ENCODE results near the gene GPBAR1.

Gene GPBAR1

GRCh38 chr2:218226903-218227302 is 33.9 kb upstream of the GPBAR1 start:
- no peaks in the 10 kb centered on the region for H3K27me3 ChIP-seq (ENCODE audit: insufficient read depth, poor library complexity, severe bottlenecking)
- H3K27ac ChIP-seq (replicated peaks): no peak overlapping the region
- H3K4me3 ChIP-seq (replicated peaks; ENCODE audit: insufficient read depth, low read length): no peak overlapping the region
- TF ChIP-seq REST (IDR thresholded peaks at IDR 0.05; ENCODE audit: insufficient replicate concordance, low read depth) (no peak), CTCF (IDR thresholded peaks at IDR 0.05; ENCODE audit: insufficient read depth, low read length) (no peak), POLR2AphosphoS5 (IDR thresholded peaks at IDR 0.05; ENCODE audit: low read depth) (no peak), SPI1 (IDR thresholded peaks at IDR 0.05; ENCODE audit: borderline replicate concordance, low read depth) (no peak), GABPA (IDR thresholded peaks at IDR 0.05; ENCODE audit: low read depth) (no peak)
- DNase-seq (ENCODE audit: low read depth in 1 of 2, low spot score in 1 of 2): no peak

GRCh38 chr2:218228366-218229090 is 32.3 kb upstream of the GPBAR1 start:
- Histone ChIP-seq H3K27ac (replicated peaks) (peak overlapping the region; percentile 70), H3K4me3 (replicated peaks; ENCODE audit: insufficient read depth, low read length) (no peak overlapping the region), H3K27me3 (ENCODE audit: insufficient read depth, poor library complexity, severe bottlenecking) (no peaks in the 10 kb centered on the region)
- TF ChIP-seq SPI1 (IDR thresholded peaks at IDR 0.05; ENCODE audit: borderline replicate concordance, low read depth): no peak
- no peak for TF ChIP-seq POLR2AphosphoS5 (IDR thresholded peaks at IDR 0.05; ENCODE audit: low read depth)
- TF ChIP-seq REST (IDR thresholded peaks at IDR 0.05; ENCODE audit: insufficient replicate concordance, low read depth): no peak
- DNase-seq (ENCODE audit: low read depth in 1 of 2, low spot score in 1 of 2): no peak

- Histone ChIP-seq H3K27ac (replicated peaks) (peak overlapping the region; percentile 70), H3K27me3 (ENCODE audit: insufficient read depth, poor library complexity, severe bottlenecking) (no peaks in the 10 kb centered on the region), H3K4me3 (replicated peaks; ENCODE audit: insufficient read depth, low read length) (no peak overlapping the region)
- TF ChIP-seq GABPA (IDR thresholded peaks at IDR 0.05; ENCODE audit: low read depth) (no peak), SPI1 (IDR thresholded peaks at IDR 0.05; ENCODE audit: borderline replicate concordance, low read depth) (peak; percentile 17; the same call in 1 of the 2 replicates), POLR2AphosphoS5 (IDR thresholded peaks at IDR 0.05; ENCODE audit: low read depth) (no peak; the same call in 1 of the 2 replicates), REST (IDR thresholded peaks at IDR 0.05; ENCODE audit: insufficient replicate concordance, low read depth) (no peak), CTCF (IDR thresholded peaks at IDR 0.05; ENCODE audit: insufficient read depth, low read length) (no peak)
- DNase-seq (ENCODE audit: low read depth in 1 of 2, low spot score in 1 of 2): peak in 1 of 2 experiments; percentile 79
Measured at GRCh38 chr2:218229239-218229638, 31.6 kb upstream of the GPBAR1 start.

Measured in HL-60 (cell line).